ENCODE results near the gene CDCP1.

DNA sequence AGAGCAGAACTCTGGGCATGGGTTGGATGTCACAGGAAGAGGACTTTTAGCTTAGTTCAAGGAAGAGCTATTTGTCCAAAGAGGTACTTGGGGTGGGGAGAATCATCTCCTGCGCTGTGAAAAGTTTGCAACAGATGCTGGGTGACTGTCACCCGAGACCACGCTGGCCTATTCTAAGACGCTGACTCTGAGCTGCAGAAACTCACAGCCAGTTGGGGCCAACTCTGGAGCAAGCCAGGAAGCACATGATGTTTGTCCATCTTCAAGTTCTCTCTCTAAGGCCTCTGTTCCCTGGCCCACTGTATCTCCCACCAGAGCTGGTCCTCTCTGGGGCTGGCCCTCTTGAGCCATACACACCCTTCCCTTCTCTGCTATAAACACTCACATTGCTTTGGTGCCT, 17.9 kb upstream of the CDCP1 start:
- TF ChIP-seq, protein P1, sequence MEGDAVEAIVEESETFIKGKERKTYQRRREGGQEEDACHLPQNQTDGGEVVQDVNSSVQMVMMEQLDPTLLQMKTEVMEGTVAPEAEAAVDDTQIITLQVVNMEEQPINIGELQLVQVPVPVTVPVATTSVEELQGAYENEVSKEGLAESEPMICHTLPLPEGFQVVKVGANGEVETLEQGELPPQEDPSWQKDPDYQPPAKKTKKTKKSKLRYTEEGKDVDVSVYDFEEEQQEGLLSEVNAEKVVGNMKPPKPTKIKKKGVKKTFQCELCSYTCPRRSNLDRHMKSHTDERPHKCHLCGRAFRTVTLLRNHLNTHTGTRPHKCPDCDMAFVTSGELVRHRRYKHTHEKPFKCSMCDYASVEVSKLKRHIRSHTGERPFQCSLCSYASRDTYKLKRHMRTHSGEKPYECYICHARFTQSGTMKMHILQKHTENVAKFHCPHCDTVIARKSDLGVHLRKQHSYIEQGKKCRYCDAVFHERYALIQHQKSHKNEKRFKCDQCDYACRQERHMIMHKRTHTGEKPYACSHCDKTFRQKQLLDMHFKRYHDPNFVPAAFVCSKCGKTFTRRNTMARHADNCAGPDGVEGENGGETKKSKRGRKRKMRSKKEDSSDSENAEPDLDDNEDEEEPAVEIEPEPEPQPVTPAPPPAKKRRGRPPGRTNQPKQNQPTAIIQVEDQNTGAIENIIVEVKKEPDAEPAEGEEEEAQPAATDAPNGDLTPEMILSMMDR (IDR thresholded peaks at IDR 0.05), result no peak
- no peak for TF ChIP-seq POLR2A (IDR thresholded peaks at IDR 0.05)
